GM13977 (cell line): ENCODE data around the gene URGCP.
"Not testable (repeated sequence)": the region's sequence is repeated elsewhere in the genome, so short reads cannot be mapped to it uniquely, and the experiment has no call there.

Source experiments
- DNase-seq: peaks from one replicate; pipeline ENCODE4 v3.0.0; 2012; ENCODE audit warnings: low spot score
- in situ Hi-C: fragments of 300-500 bp; cut with MboI; formaldehyde crosslinking; loops from one replicate; pipeline ENCODE4 v1.12.0; 2022; ENCODE audit warnings: low sequenced_read_pairs, low pct_unique_long_range_greater_than_20kb, mixed read lengths, inconsistent platforms; ENCODE audit not compliant: unreplicated experiment
- TF ChIP-seq, protein P1 (sequence below): IDR thresholded peaks from 2 replicates; pipeline ENCODE4 v1.5.1; 2012; ENCODE audit warnings: mild to moderate bottlenecking, control low read depth; ENCODE audit not compliant: insufficient read depth; ENCODE audit errors: extremely low read depth, missing control alignments

The URGCP gene

GRCh38 chr7:43902542-43903054, 3.8 kb downstream of the URGCP start:
- DNase-seq = no peak
- TF ChIP-seq, protein P1, sequence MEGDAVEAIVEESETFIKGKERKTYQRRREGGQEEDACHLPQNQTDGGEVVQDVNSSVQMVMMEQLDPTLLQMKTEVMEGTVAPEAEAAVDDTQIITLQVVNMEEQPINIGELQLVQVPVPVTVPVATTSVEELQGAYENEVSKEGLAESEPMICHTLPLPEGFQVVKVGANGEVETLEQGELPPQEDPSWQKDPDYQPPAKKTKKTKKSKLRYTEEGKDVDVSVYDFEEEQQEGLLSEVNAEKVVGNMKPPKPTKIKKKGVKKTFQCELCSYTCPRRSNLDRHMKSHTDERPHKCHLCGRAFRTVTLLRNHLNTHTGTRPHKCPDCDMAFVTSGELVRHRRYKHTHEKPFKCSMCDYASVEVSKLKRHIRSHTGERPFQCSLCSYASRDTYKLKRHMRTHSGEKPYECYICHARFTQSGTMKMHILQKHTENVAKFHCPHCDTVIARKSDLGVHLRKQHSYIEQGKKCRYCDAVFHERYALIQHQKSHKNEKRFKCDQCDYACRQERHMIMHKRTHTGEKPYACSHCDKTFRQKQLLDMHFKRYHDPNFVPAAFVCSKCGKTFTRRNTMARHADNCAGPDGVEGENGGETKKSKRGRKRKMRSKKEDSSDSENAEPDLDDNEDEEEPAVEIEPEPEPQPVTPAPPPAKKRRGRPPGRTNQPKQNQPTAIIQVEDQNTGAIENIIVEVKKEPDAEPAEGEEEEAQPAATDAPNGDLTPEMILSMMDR = no peak
- in situ Hi-C loops = no loop called here

DNA sequence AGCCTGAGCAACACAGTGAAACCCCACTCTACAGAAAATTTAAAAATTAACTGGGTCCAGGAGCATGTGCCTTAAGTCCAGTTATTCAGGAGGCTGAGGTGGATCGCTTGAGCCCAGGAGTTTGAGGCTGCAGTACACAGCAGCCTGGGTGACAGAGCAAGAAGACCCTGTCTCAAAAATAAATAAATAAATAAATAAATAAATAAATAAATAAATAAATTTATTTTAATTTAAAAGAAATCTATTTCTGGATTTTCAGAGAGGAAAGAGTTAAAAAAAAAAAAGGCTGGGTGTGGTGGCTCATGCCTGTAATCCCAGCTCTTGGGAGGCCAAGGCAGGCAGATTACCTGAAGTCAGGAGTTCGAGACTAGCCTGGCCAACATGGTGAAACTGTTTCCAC, 7.8 kb downstream of the URGCP start:
- in situ Hi-C loops, DNase-seq: not testable (repeated sequence)

DNA sequence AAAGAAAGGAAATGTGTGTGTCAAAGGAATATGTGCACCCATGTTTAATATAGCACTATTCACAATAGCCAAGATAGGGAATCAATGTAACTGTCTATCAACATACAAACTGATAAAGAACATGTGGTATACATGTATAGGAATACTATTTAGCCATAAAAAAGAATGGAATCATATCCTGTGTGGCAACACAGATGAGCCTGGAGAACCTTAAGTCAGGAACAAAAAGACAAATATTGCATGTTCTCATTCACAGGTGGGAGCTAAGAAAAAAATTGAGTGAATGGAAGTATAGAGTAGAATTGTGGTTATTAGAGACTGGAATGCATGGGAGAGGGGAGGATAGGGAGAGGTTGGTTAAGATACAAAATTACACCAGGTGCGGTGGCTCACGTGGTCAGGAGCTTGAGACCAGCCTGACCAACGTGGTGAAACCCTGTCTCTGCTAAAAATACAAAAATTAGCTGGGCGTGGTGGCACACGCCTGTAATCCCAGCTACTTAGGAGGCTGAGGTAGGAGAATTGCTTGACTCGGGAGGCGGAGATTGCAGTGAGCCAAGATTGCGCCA, 10.5 kb downstream of the URGCP start:
- DNase-seq = no peak
- TF ChIP-seq, protein P1 = no peak
- in situ Hi-C loops = no loop called here

DNA sequence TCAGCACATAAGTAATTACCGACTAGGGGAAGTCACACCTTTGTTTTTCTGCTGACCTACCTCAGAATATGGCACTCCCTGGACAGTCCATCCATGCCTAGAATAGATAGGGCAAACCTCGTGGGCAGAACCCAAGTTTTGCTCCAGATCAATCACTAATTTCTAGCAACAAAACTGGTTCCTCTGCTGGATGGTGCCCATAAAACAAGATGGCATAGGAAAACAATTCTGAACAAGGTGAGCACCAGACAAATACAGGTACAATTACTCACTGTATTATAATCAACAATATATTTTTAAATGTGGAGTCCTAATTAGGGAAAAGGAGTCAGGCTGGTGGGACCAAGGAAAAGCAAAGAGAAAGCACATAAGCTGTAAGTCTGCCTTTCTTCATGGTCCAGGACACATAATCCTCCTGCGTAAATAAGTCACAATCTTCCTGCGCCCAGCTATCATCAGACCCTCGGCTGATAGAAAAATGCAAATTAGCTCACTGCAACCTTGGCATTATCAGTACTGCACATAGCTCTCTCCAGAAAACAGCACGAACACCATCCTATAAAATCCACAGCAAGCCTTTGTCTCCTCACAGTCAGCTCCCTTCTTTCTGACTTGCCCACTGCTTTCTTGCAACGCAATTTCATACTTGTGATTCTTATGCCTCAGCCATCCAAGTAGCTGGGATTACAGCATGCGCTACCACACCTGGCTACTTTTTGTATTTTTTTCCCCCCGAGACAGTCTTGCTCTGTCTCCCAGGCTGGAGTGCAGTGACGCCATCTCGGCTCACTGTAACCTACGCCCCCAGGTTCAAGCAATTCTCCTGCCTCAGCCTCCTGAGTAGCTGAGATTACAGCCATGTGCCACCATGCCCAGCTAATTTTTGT, 15.1 kb downstream of the URGCP start:
- in situ Hi-C loops = no loop called here
- no peak for DNase-seq
- TF ChIP-seq, protein P1 = no peak

DNA sequence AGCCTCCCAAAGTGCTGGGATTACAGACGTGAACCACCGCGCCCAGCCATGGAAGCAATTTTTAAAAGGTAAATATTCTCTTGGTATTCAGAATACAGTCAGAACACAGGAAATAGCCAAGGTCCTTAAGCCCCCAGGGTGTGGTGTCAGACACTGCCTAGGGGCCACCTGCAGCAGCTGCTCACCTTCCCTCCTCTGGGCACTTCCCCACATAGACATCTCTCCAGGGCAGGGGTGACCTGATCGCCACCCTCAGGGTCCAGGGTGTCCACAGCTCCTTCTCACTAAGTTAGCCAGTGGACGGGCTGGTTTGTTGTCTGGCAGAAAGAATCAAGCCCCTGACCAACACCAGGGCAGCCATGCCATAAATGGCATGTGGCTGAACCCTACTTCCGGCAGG, 15.9 kb downstream of the URGCP start:
- TF ChIP-seq, protein P1 = no peak
- no peak for DNase-seq
- in situ Hi-C loops = no loop called here

DNA sequence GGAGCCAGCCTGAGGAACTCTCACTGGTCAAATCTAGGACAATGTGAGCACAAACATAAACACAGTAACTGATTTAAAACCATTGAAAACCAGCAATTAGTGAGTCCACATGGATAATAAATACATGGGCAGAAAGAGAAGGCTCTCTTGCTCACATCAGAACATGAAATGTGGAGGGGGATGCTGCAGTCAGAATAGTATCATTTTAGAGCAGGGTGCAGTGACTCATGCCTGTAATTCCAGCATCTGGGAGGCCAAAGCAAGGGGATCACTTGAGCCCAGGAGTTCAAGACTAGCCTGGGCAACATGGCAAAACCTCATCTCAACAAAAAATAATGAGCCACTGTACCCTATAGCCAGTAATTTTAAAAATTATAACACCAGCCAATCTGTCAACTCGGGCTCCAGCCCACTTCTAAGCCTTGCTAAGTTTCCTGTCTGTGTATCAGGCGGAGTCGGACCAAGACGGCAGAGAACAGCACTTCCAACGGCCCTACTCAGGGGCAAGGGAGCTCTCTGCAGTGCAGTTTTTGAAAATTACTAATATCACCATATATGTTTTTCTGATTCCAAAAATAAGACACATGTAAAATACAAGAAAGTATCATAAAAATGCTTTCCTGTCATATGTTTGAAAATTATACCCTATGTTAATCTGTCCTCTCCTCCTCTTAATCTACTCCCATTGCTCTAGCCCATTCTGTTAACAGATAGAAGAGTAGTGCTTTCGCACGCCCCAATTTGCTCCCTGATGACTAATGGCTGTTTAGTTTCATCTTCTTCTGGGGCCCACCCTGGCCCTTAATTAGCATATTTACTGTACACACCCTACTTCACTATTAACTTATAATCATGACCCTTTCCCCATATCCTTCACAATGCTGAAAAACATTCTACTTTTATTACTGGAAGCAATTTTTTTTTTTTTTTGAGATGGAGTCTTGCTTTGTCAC, 17.1 kb downstream of the URGCP start:
- TF ChIP-seq, protein P1 = no peak
- in situ Hi-C loops = no loop called here
- no peak for DNase-seq

GRCh38 chr7:43884617-43885016, 21.8 kb downstream of the URGCP start:
- no peak for DNase-seq
- TF ChIP-seq, protein P1 = no peak
- in situ Hi-C loops = no loop called here
